ENCODE results near the gene RAPGEF6.

- TF ChIP-seq CTCF (IDR thresholded peaks at IDR 0.05; ENCODE audit: borderline replicate concordance, extremely low read depth, low read length, poor library complexity, severe bottlenecking) (no peak), EZH2 (IDR thresholded peaks at IDR 0.05; ENCODE audit: borderline replicate concordance, low read depth, low read length, severe bottlenecking) (no peak)
Measured at GRCh38 chr5:131684051-131684450, 49.0 kb upstream of the RAPGEF6 start.

All from DND-41 (cell line).